Measurements from ENCODE around the gene PLAAT3.
"Not testable (repeated sequence)": the region's sequence is repeated elsewhere in the genome, so short reads cannot be mapped to it uniquely, and the experiment has no call there.

PLAAT3 gene

DNA sequence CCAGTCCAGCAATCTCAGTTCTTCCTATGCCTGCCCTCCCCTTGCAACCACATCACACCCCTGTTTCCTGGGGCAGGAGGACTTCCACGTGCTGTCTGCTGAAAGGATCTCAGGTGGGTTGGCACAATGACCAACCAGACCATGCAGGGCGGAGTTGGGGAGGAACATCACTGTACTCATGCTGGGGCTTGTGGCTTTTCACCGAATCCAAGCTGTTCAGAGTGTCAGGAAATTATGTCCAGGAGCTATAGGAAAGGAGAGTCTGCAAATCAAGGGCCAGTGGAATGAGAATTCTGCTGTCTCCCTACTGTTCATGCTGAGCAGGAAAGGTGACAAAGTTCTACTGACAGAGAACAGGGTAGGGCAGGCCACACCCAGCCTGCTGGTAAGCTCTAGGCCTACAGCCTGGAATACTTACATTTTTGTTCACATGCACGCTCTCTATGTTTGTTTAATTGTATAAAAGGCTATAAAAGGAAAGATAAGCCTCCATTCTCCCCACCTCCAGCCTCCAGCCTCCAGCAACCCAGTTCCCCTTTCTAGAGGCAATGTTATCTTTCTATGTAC is 49.4 kb downstream of the PLAAT3 start:
- DNase-seq: no peak

GRCh38 chr11:63564056-63564774 is 50.0 kb downstream of the PLAAT3 start:
- no peak for DNase-seq

DNA sequence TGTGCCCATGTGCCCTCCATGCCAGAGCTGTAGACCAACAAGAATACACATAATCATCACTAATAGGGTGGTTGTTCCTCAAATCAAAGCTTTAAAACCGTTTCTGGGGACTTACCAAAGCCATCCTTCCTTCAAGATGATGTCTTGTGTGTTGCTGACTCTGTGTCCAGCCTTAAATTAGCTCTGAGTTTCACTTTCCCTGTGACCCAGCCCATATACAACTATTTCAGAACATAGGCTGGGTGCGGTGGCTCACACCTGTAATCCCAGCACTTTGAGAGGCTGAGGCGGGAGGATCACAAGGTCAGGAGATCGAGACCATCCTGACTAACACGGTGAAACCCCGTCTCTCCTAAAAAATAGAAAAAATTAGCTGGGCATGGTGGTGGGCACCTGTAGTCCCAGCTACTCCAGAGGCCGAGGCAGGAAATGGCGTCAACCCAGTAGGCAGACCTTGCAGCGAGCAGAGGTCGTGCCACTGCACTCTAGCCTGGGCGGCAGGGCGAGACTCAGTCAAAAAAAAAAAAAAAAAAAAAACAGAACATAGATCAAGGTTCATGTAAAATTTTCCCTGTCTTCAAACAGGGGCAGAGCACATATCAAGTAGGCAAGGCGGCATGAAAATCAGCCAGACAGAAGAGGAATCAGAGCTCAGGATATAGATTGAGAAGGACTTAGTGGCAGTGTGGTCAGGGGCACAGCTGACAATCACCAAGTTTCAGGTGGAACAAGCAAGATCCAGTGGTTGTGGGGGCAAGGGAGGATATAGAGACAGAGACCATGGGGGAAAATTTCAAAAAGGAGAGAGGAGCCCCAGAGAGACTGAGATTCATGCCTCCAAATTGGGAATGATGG is 50.8 kb downstream of the PLAAT3 start, which contains the start of gene PLAAT2:
Gene PLAAT2, minus strand, starts transcription at position 179 of the 855 bp plus-strand sequence. Its CDS starts 55 bp downstream, at position 124.
- DNase-seq: no peak

GRCh38 chr11:63560506-63561180 is 53.6 kb downstream of the PLAAT3 start:
- peak; percentile 26 for DNase-seq

- no peak for DNase-seq
These were observed 55.6 kb downstream of the PLAAT3 start for GRCh38 chr11:63558459-63559157.

DNA sequence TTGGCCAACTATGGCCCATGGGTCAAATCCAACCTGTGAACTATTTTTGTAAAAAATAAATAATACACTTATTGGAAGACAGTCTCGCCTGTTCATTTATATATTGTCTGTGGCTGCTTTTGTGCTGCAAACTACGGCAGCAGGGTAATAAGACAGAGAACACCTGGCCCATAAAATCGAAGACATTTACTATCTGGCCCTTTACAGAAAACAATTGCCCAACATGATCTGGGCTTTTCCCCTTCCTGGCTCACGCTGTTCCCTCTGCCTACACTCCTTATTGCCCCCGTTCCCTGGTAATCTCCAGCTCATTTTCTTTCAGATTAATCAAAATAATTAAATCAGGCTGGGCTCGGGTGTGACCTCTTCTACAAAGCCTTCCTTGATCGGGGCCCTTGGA is 56.7 kb downstream of the PLAAT3 start:
- no peak for DNase-seq

- no peak for DNase-seq
These were observed 57.7 kb downstream of the PLAAT3 start for GRCh38 chr11:63556404-63557013.

DNA sequence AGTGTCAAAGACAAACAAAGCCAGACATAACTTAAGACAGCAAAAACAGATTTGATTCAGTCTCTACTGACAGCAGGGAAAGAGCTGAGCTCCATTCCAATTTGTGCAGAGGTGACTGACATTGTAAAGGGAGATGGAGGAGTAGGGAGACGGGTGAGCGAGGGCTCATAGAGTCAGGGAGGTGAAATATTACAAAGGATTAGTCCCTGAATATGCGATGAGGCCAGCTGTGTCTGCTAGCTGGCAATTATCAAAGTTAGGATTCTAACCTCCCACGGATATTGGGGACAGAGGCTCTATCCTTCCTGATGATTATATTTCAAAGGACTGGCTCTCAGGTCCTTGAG is 59.4 kb downstream of the PLAAT3 start:
- DNase-seq: no peak

DNA sequence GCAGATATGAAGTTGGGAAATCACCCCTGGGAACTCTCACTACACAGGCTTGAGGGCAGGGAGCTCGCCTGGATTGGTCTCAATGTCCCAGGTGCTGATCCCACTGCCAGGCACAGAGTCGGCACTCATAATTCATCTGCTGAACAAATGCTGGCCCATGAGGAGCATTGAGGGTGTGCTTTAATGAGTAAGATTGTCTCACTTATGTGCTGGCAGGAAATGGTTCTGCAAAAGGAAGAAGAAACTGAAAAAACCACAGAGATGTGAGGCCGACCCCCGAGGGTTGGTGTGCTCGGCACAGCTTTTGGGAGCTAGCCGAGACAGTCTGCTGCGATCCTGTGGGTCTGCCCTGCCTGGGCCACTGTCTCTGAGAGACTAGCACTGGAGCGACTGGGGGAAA is 60.5 kb downstream of the PLAAT3 start:
- peak; percentile 56 for DNase-seq

GRCh38 chr11:63552921-63553320 is 61.3 kb downstream of the PLAAT3 start:
- no peak for DNase-seq

GRCh38 chr11:63551889-63552266 is 62.4 kb downstream of the PLAAT3 start:
- DNase-seq: no peak

- peak; percentile 50 for DNase-seq
These were observed 62.9 kb downstream of the PLAAT3 start for GRCh38 chr11:63551091-63551888.

DNA sequence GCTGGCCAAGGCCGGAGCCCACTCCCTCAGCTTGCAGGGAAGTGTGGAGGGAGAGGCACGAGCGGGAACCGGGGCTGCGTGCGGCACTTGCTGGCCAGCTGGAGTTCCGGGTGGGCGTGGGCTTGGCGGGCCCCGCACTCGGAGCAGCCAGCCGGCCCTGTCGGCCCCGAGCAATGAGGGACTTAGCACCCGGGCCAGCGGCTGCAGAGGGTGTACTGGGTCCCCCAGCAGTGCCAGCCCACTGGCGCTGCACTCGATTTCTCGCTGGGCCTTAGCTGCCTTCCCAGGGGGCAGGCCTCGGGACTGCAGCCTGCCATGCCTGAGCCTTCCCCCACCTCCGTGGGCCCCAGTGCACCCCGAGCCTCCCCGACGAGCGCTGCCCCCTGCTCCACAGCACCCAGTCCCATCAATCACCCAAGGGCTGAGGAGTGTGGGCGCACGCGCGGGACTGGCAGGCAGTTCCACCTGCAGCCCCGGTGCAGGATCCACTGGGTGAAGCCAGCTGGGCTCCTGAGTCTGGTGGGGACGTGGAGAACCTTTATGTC is 64.0 kb downstream of the PLAAT3 start:
- not testable (repeated sequence) for DNase-seq

- no peak for DNase-seq
These were observed 64.8 kb downstream of the PLAAT3 start for GRCh38 chr11:63549411-63549810.

GRCh38 chr11:63548178-63548577 is 66.1 kb downstream of the PLAAT3 start:
- no peak for DNase-seq

GRCh38 chr11:63547061-63547460 is 67.2 kb downstream of the PLAAT3 start:
- DNase-seq: no peak

- no peak for DNase-seq
These were observed 70.5 kb downstream of the PLAAT3 start for GRCh38 chr11:63543711-63544110.

- not testable (repeated sequence) for DNase-seq
These were observed 71.7 kb downstream of the PLAAT3 start for GRCh38 chr11:63542506-63542905.

DNA sequence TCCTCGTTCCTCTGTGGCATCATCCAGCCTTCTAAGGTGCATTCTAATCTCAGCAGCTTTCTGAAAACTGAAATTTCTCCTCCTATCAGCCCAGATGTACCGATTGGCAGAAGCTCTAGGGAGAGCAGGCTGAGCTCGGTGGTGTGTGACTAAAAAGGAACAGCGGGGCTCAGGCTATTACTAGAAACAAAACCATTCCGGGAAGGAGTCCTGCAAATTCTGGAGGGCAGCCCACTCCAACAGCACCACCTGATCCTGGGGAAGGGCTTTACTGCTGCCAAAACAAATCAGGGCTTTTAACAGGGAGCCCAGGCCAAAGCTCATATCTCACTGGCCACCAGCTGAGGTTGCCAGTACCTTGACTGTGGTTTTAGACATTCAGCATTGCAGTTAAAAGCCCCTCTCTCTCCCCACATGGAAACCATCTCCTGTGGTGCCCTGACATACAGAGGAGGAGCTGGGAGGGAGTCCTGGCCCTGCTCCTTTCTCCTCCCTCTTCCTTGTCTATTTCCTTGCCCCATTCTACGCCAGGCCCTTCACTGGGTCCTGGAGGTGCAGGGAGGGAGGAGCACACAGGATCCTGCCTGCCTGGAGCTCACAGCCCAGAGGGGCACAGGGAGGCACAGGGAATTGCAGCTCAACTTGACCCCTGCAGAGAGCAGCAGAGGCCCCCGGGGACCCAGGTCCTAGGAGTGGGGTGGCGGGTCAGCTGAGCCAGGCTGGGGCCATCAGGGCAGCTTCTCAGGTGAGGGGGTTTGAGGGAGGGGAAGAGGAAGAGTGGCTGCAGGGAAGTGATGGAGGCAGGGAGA is 76.7 kb downstream of the PLAAT3 start:
- peak; percentile 38 for DNase-seq

- peak; percentile 37 for DNase-seq
These were observed 77.5 kb downstream of the PLAAT3 start, which contains the start of gene PLAAT4 for GRCh38 chr11:63536669-63537292. Gene PLAAT4, plus strand, starts transcription at chr11:63536808. Its CDS starts 61 bp downstream, at chr11:63536869.
